ENCODE data around the gene EIF4G1. TPM values are rescaled to one million over a fixed set of nuclear protein-coding genes. Genes with fewer than 3 reads are reported as not detected.

EIF4G1 gene
- polyA plus RNA-seq, 1 donor from 2014 or later, result 66.9 TPM

DNA sequence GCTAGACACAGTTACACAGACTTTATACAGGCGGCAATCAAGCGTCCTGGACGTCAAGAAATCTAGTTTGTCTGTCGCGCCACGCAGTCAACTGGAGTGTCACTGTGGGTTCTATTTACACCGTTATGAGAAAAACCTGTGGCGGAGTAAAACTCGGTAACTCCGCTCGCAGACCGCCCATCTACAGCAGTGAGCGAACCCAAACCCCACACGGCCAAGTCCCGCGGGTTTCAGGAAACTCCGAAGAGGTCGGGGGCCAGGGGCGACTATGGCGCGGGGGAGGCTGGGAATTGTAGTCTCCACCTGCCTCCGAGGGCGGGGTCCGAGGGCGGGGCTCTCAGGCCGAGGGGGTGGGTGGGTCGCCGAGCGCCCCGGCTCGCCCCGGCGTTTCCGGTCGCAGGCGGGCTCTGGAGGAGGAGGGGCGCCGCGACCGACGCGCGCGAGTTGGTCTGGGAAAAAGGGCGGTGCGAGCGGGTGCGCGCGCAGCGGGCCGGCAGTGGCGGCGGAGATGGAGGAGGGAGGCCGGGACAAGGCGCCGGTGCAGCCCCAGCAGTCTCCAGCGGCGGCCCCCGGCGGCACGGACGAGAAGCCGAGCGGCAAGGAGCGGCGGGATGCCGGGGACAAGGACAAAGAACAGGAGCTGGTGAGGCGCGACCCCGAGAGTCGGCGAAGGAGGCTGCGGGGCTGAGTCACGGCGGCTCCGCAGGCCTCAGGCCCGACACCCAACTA, 15.5 kb upstream of the EIF4G1 start, which contains the start of gene PSMD2:
TSS of gene PSMD2 (plus strand) at position 483 of the 729 bp plus-strand sequence. CDS start at position 509, 26 bp downstream.
- H3K9me2 ChIP-seq (ENCODE audit: insufficient read depth, low read length), result no peaks in the 10 kb centered on the region
- H3K4me3 ChIP-seq (ENCODE audit: low read length), result peak within 1 kb of the TSS; percentile 96
- peak; percentile 34 for TF ChIP-seq RAD21 (conservative IDR thresholded peaks at IDR 0.05)
- TF ChIP-seq MXI1 (conservative IDR thresholded peaks at IDR 0.05; ENCODE audit: poor library complexity, severe bottlenecking), result peak; percentile 78
- peak; percentile 32 for TF ChIP-seq EP300 (conservative IDR thresholded peaks at IDR 0.05; ENCODE audit: poor library complexity, severe bottlenecking)
- TF ChIP-seq, protein P1, sequence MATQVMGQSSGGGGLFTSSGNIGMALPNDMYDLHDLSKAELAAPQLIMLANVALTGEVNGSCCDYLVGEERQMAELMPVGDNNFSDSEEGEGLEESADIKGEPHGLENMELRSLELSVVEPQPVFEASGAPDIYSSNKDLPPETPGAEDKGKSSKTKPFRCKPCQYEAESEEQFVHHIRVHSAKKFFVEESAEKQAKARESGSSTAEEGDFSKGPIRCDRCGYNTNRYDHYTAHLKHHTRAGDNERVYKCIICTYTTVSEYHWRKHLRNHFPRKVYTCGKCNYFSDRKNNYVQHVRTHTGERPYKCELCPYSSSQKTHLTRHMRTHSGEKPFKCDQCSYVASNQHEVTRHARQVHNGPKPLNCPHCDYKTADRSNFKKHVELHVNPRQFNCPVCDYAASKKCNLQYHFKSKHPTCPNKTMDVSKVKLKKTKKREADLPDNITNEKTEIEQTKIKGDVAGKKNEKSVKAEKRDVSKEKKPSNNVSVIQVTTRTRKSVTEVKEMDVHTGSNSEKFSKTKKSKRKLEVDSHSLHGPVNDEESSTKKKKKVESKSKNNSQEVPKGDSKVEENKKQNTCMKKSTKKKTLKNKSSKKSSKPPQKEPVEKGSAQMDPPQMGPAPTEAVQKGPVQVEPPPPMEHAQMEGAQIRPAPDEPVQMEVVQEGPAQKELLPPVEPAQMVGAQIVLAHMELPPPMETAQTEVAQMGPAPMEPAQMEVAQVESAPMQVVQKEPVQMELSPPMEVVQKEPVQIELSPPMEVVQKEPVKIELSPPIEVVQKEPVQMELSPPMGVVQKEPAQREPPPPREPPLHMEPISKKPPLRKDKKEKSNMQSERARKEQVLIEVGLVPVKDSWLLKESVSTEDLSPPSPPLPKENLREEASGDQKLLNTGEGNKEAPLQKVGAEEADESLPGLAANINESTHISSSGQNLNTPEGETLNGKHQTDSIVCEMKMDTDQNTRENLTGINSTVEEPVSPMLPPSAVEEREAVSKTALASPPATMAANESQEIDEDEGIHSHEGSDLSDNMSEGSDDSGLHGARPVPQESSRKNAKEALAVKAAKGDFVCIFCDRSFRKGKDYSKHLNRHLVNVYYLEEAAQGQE (IDR thresholded peaks at IDR 0.05; ENCODE audit: borderline replicate concordance), result no peak
- TF ChIP-seq SMC3 (conservative IDR thresholded peaks at IDR 0.05; ENCODE audit: poor library complexity), result peak; percentile 28
- TF ChIP-seq, protein P2, sequence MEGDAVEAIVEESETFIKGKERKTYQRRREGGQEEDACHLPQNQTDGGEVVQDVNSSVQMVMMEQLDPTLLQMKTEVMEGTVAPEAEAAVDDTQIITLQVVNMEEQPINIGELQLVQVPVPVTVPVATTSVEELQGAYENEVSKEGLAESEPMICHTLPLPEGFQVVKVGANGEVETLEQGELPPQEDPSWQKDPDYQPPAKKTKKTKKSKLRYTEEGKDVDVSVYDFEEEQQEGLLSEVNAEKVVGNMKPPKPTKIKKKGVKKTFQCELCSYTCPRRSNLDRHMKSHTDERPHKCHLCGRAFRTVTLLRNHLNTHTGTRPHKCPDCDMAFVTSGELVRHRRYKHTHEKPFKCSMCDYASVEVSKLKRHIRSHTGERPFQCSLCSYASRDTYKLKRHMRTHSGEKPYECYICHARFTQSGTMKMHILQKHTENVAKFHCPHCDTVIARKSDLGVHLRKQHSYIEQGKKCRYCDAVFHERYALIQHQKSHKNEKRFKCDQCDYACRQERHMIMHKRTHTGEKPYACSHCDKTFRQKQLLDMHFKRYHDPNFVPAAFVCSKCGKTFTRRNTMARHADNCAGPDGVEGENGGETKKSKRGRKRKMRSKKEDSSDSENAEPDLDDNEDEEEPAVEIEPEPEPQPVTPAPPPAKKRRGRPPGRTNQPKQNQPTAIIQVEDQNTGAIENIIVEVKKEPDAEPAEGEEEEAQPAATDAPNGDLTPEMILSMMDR (IDR thresholded peaks at IDR 0.05; ENCODE audit: poor library complexity, severe bottlenecking), result no peak
- no peak for TF ChIP-seq EZH2 (IDR thresholded peaks at IDR 0.05; ENCODE audit: borderline replicate concordance, insufficient read depth, low read length, poor library complexity, severe bottlenecking)
- peak; percentile 96 for TF ChIP-seq POLR2AphosphoS5 (IDR thresholded peaks at IDR 0.05)

DNA sequence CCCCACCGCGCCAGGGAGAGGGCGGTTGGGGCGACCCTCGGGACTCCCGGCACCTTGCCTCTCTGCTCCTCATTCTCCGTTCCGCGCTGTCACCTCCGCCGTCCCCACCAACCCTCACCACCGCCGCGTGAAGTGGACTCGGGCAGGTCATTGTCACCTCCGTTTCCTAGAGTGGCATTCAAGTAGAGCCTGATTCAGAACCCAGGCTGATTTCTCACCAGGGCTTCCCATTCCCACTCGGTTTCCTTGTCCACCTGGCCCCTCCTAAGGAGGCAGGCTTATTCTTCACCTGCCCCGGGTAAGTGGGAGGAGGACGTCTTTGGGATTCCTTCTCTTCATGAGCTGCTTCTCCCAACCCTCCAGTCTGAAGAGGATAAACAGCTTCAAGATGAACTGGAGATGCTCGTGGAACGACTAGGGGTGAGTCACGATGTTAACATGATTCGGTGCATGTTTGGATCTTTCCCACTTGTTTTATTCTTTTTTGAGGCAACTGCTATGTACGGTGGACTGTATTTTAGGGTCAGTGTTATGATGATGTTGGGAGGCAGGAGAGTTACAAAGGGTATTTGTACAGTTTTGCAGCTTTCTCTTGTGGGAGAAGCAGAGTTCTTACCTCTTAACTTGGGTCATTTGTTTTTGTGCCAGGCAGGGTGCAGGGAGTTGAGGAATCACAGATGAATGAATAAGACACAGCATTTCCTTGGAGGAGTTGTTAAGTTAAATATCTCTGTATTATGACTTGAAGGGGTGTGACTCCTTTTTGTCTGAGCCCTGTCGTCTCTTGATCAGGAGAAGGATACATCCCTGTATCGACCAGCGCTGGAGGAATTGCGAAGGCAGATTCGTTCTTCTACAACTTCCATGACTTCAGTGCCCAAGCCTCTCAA, 14.7 kb upstream of the EIF4G1 start:
- peak overlapping the region; percentile 96 for H3K4me3 ChIP-seq (ENCODE audit: low read length)
- H3K9ac ChIP-seq (ENCODE audit: low read length), result peak overlapping the region; percentile 92
- H3K36me3 ChIP-seq (ENCODE audit: insufficient read depth, low read length), result no peaks in the 10 kb centered on the region
- H2AFZ ChIP-seq (ENCODE audit: low read depth, low read length), result peak overlapping the region; percentile 80
- H3F3A ChIP-seq (ENCODE audit: insufficient read depth, low read length, poor library complexity, severe bottlenecking), result no peaks in the 10 kb centered on the region
- H3K27me3 ChIP-seq (ENCODE audit: insufficient read depth, low read depth, low read length), result no peaks in the 10 kb centered on the region
- no peaks in the 10 kb centered on the region for H4K20me1 ChIP-seq (ENCODE audit: insufficient read depth)
- H3K9me2 ChIP-seq (ENCODE audit: insufficient read depth, low read length), result no peaks in the 10 kb centered on the region
- peak overlapping the region; percentile 84 for H3K27ac ChIP-seq (ENCODE audit: low read length)
- H3K4me2 ChIP-seq (ENCODE audit: low read length), result peak overlapping the region; percentile 65
- H3K9me3 ChIP-seq (ENCODE audit: low read length), result no peaks in the 10 kb centered on the region
- TF ChIP-seq EP300 (conservative IDR thresholded peaks at IDR 0.05; ENCODE audit: poor library complexity, severe bottlenecking), result no peak
- no peak for TF ChIP-seq EZH2 (IDR thresholded peaks at IDR 0.05; ENCODE audit: borderline replicate concordance, insufficient read depth, low read length, poor library complexity, severe bottlenecking)
- peak; percentile 28 for TF ChIP-seq SMC3 (conservative IDR thresholded peaks at IDR 0.05; ENCODE audit: poor library complexity)
- peak; percentile 46 for TF ChIP-seq MXI1 (conservative IDR thresholded peaks at IDR 0.05; ENCODE audit: poor library complexity, severe bottlenecking)
- TF ChIP-seq, protein P2 (IDR thresholded peaks at IDR 0.05; ENCODE audit: poor library complexity, severe bottlenecking), result no peak
- no peak for TF ChIP-seq TAF1 (IDR thresholded peaks at IDR 0.05; ENCODE audit: low read depth)
- TF ChIP-seq, protein P1 (IDR thresholded peaks at IDR 0.05; ENCODE audit: borderline replicate concordance), result no peak
- no peak for TF ChIP-seq POLR2AphosphoS5 (IDR thresholded peaks at IDR 0.05)
- no peak for TF ChIP-seq RAD21 (conservative IDR thresholded peaks at IDR 0.05)
- peaks cover 21% of the 10 kb centered on the region for H3K79me2 ChIP-seq (replicated peaks; ENCODE audit: insufficient read depth, low read length)

More for the DNA sequence above, 15.5 kb upstream of the EIF4G1 start, which contains the start of gene PSMD2:
- peak within 1 kb of the TSS; percentile 80 for H2AFZ ChIP-seq (ENCODE audit: low read depth, low read length)
- no peaks in the 10 kb centered on the region for H4K20me1 ChIP-seq (ENCODE audit: insufficient read depth)
- no peaks in the 10 kb centered on the region for H3F3A ChIP-seq (ENCODE audit: insufficient read depth, low read length, poor library complexity, severe bottlenecking)
- no peaks in the 10 kb centered on the region for H3K27me3 ChIP-seq (ENCODE audit: insufficient read depth, low read depth, low read length)
- no peaks in the 10 kb centered on the region for H3K36me3 ChIP-seq (ENCODE audit: insufficient read depth, low read length)
- H3K4me2 ChIP-seq (ENCODE audit: low read length), result peak within 1 kb of the TSS; percentile 65
- no peaks in the 10 kb centered on the region for H3K9me3 ChIP-seq (ENCODE audit: low read length)
- H3K79me2 ChIP-seq (replicated peaks; ENCODE audit: insufficient read depth, low read length), result peaks cover 21% of the 10 kb centered on the region
- H3K27ac ChIP-seq (ENCODE audit: low read length), result peak within 1 kb of the TSS; percentile 84
- H3K9ac ChIP-seq (ENCODE audit: low read length), result peak within 1 kb of the TSS; percentile 92

Data from neural cell (in vitro differentiated cells).